ENCODE results near the gene GPR153.
"Not testable (repeated sequence)": the region's sequence is repeated elsewhere in the genome, so short reads cannot be mapped to it uniquely, and the experiment has no call there.

The GPR153 gene

GRCh38 chr1:6233376-6233775, 27.5 kb downstream of the GPR153 start:
- no peak for DNase-seq (ENCODE audit: low read depth)
- TF ChIP-seq CTCF (conservative IDR thresholded peaks at IDR 0.05; ENCODE audit: low read depth, low read length), result no peak
- H3K4me3 ChIP-seq (ENCODE audit: low read depth, low read length), result no peak overlapping the region

DNA sequence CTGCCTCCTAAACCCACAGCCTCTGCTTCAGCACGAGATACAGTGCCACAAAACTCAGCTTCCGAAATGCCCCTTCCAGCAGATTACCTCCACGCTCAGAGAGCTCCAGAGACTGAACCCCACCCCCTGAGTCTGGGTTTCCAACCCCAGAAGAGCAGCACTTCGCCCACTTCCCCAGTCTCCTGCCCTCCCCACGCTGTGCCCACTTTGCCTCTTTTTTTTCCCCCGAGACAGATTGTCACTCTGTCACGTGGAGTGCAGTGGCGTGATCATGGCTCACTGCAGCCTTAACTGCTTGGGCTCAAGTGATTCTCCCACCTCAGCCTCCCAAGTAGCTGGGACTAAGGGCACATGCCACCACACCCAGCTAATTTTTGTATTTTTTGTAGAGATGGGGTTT, 35.2 kb downstream of the GPR153 start:
- no peak for TF ChIP-seq CTCF (conservative IDR thresholded peaks at IDR 0.05; ENCODE audit: low read depth, low read length)
- H3K4me3 ChIP-seq (ENCODE audit: low read depth, low read length), result no peak overlapping the region
- DNase-seq (ENCODE audit: low read depth), result no peak

DNA sequence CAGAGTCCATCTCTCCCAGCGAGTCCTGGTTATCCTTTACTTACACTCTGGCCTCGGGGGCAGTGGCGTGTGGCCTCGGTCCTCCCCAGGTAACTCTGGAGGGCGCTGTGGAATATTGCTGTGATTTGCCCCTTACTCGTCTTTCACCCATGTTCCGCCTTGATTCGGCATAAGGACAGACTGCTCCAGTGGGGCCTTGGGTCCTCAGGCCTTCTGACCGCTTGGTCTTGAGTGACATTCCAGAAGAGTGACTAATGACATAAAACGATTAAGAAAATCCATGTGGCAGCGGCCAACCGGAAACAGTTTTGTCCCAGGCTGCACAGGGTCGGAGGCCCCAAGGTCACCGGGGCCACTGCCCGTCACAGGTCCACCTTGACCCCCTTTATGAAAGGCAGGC, 36.2 kb downstream of the GPR153 start:
- no peak for TF ChIP-seq CTCF (conservative IDR thresholded peaks at IDR 0.05; ENCODE audit: low read depth, low read length)
- no peak for DNase-seq (ENCODE audit: low read depth)

GRCh38 chr1:6223617-6224016, 37.3 kb downstream of the GPR153 start:
- TF ChIP-seq CTCF (conservative IDR thresholded peaks at IDR 0.05; ENCODE audit: low read depth, low read length), result no peak
- no peak for DNase-seq (ENCODE audit: low read depth)
- H3K4me3 ChIP-seq (ENCODE audit: low read depth, low read length), result no peak overlapping the region

More for the DNA sequence above, 36.2 kb downstream of the GPR153 start:
- no peak overlapping the region for H3K4me3 ChIP-seq (ENCODE audit: low read depth, low read length)

- DNase-seq (ENCODE audit: low read depth), result no peak
- no peak overlapping the region for H3K4me3 ChIP-seq (ENCODE audit: low read depth, low read length)
- no peak for TF ChIP-seq CTCF (conservative IDR thresholded peaks at IDR 0.05; ENCODE audit: low read depth, low read length)
Observed at GRCh38 chr1:6222636-6223035, 38.3 kb downstream of the GPR153 start.

DNA sequence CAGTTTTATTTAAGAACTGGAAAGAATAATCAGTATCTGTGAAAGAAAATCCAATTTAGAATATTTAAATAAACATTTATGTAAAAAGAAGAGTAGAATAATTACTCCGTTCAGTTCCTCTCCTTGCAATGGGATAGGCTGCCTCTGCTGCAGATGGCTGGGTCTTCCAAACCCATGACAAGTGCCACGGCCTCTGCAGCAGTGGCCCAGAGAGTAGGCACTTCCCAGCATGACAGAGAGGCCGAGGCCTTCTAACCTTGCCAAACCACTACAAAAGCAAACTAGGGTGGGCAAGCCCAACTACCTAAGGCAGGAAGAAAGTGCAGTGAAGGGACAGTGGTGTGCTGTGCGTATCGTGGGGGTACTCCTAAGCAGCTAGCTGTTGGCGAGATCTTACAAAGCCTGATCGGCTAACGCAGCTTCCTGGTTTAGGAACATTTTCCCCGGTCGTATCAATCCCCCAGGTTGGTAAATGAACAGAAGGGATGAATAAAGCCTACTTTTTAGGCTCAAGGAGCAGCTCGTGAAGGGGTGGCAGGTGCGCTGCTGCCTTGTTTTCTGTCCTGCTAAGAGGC, 39.6 kb downstream of the GPR153 start:
- TF ChIP-seq CTCF (conservative IDR thresholded peaks at IDR 0.05; ENCODE audit: low read depth, low read length), result no peak
- DNase-seq (ENCODE audit: low read depth), result no peak
- H3K4me3 ChIP-seq (ENCODE audit: low read depth, low read length), result no peak overlapping the region

GRCh38 chr1:6220236-6220635, 40.7 kb downstream of the GPR153 start:
- no peak for DNase-seq (ENCODE audit: low read depth)
- TF ChIP-seq CTCF (conservative IDR thresholded peaks at IDR 0.05; ENCODE audit: low read depth, low read length), result no peak

DNA sequence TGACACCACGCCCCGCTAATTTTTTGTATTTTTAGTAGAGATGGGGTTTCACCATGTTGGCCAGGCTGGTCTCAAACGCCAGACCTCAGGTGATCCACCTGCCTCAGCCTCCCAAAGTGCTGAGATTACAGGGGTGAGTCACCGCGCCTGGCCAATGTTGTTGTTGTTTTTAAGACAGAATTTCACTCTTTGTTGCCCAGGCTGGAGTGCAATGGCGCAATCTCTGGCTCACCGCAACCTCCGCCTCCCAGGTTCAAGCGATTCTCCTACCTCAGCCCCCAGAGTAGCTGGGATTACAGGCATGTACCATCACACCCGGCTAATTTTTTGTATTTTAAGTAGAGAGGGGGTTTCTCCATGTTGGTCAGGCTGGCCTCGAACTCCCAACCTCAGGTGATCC, 41.3 kb downstream of the GPR153 start:
- H3K4me3 ChIP-seq (ENCODE audit: low read depth, low read length); DNase-seq (ENCODE audit: low read depth): not testable (repeated sequence)

More at GRCh38 chr1:6220236-6220635, 40.7 kb downstream of the GPR153 start:
- H3K4me3 ChIP-seq (ENCODE audit: low read depth, low read length), result no peak overlapping the region
